ENCODE measurements around the gene MFSD6. TPM values are rescaled to one million over a fixed set of nuclear protein-coding genes. Genes with fewer than 3 reads are reported as not detected.
"Not testable (repeated sequence)": the region's sequence is repeated elsewhere in the genome, so short reads cannot be mapped to it uniquely, and the experiment has no call there.

MFSD6 gene
- total RNA-seq, 1 experiment from 2014 or later, result 4.7 TPM

DNA sequence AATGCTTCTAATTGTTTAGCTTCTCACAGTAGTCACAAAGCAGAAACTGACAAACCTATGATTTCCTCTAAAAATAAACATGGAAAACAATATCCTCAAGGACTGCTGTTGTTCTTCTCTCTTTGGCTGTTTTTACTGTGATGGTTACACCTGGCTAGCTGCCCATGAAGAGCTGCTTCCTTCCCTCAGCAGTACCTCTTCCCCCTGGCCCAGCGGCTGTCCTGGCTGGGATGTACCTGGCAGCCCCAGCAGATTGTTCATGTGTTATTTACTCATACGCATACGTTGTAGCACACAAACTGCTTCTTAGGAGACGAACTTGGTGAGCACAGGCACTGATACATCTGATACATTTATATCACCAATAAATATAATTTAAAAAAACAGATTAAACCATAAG, 99.0 kb downstream of the MFSD6 start:
- Mint-ChIP-seq H3K4me1 (peaks cover 5% of the 10 kb centered on the region), H3K27me3 (ENCODE audit: low read depth) (no peaks in the 10 kb centered on the region), H3K9me3 (no peaks in the 10 kb centered on the region), H3K4me3 (no peak overlapping the region), H3K36me3 (no peaks in the 10 kb centered on the region), H3K27ac (no peak overlapping the region)
- no peak for DNase-seq (ENCODE audit: low spot score)
- ChIA-PET POLR2A (no interaction called here), CTCF (no interaction called here)
- ATAC-seq, result no peak
- TF ChIP-seq GABPB1 (CRISPR knock-in tag; IDR thresholded peaks at IDR 0.05) (no peak), SMAD4 (CRISPR knock-in tag; IDR thresholded peaks at IDR 0.05) (no peak), RELA (CRISPR knock-in tag; IDR thresholded peaks at IDR 0.05; ENCODE audit: borderline replicate concordance) (no peak), ZNF317 (CRISPR knock-in tag; IDR thresholded peaks at IDR 0.05; ENCODE audit: borderline replicate concordance, low read depth) (no peak), NR2C2 (CRISPR knock-in tag; IDR thresholded peaks at IDR 0.05) (no peak), ZBTB21 (CRISPR knock-in tag; IDR thresholded peaks at IDR 0.05; ENCODE audit: borderline replicate concordance) (no peak), GTF2I (CRISPR knock-in tag; conservative IDR thresholded peaks at IDR 0.05) (no peak), TCF7 (CRISPR knock-in tag; IDR thresholded peaks at IDR 0.05; ENCODE audit: low read depth) (no peak), GRHL2 (CRISPR knock-in tag; IDR thresholded peaks at IDR 0.05; ENCODE audit: insufficient replicate concordance, severe bottlenecking) (no peak), SP1 (CRISPR knock-in tag; conservative IDR thresholded peaks at IDR 0.05) (no peak), JAZF1 (CRISPR knock-in tag; IDR thresholded peaks at IDR 0.05) (no peak), TEAD1 (CRISPR knock-in tag; IDR thresholded peaks at IDR 0.05) (no peak), PRRX2 (CRISPR knock-in tag; IDR thresholded peaks at IDR 0.05) (no peak)
- TF ChIP-seq, protein P1, sequence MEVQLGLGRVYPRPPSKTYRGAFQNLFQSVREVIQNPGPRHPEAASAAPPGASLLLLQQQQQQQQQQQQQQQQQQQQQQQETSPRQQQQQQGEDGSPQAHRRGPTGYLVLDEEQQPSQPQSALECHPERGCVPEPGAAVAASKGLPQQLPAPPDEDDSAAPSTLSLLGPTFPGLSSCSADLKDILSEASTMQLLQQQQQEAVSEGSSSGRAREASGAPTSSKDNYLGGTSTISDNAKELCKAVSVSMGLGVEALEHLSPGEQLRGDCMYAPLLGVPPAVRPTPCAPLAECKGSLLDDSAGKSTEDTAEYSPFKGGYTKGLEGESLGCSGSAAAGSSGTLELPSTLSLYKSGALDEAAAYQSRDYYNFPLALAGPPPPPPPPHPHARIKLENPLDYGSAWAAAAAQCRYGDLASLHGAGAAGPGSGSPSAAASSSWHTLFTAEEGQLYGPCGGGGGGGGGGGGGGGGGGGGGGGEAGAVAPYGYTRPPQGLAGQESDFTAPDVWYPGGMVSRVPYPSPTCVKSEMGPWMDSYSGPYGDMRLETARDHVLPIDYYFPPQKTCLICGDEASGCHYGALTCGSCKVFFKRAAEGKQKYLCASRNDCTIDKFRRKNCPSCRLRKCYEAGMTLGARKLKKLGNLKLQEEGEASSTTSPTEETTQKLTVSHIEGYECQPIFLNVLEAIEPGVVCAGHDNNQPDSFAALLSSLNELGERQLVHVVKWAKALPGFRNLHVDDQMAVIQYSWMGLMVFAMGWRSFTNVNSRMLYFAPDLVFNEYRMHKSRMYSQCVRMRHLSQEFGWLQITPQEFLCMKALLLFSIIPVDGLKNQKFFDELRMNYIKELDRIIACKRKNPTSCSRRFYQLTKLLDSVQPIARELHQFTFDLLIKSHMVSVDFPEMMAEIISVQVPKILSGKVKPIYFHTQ (CRISPR knock-in tag; IDR thresholded peaks at IDR 0.05), result no peak
- TF ChIP-seq, protein P2, sequence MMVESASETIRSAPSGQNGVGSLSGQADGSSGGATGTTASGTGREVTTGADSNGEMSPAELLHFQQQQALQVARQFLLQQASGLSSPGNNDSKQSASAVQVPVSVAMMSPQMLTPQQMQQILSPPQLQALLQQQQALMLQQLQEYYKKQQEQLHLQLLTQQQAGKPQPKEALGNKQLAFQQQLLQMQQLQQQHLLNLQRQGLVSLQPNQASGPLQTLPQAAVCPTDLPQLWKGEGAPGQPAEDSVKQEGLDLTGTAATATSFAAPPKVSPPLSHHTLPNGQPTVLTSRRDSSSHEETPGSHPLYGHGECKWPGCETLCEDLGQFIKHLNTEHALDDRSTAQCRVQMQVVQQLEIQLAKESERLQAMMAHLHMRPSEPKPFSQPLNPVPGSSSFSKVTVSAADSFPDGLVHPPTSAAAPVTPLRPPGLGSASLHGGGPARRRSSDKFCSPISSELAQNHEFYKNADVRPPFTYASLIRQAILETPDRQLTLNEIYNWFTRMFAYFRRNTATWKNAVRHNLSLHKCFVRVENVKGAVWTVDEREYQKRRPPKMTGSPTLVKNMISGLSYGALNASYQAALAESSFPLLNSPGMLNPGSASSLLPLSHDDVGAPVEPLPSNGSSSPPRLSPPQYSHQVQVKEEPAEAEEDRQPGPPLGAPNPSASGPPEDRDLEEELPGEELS (CRISPR knock-in tag; IDR thresholded peaks at IDR 0.05), result no peak
- TF ChIP-seq, protein P3, sequence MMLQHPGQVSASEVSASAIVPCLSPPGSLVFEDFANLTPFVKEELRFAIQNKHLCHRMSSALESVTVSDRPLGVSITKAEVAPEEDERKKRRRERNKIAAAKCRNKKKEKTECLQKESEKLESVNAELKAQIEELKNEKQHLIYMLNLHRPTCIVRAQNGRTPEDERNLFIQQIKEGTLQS (CRISPR knock-in tag; conservative IDR thresholded peaks at IDR 0.05), result no peak
- TF ChIP-seq, protein P4, sequence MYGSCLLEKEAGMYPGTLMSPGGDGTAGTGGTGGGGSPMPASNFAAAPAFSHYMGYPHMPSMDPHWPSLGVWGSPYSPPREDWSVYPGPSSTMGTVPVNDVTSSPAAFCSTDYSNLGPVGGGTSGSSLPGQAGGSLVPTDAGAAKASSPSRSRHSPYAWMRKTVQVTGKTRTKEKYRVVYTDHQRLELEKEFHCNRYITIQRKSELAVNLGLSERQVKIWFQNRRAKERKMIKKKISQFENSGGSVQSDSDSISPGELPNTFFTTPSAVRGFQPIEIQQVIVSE (CRISPR knock-in tag; IDR thresholded peaks at IDR 0.05; ENCODE audit: borderline replicate concordance), result no peak
- TF ChIP-seq, protein P5, sequence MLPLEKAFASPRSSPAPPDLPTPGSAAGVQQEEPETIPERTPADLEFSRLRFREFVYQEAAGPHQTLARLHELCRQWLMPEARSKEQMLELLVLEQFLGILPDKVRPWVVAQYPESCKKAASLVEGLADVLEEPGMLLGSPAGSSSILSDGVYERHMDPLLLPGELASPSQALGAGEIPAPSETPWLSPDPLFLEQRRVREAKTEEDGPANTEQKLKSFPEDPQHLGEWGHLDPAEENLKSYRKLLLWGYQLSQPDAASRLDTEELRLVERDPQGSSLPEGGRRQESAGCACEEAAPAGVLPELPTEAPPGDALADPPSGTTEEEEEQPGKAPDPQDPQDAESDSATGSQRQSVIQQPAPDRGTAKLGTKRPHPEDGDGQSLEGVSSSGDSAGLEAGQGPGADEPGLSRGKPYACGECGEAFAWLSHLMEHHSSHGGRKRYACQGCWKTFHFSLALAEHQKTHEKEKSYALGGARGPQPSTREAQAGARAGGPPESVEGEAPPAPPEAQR (CRISPR knock-in tag; IDR thresholded peaks at IDR 0.05), result no peak
- TF ChIP-seq, protein P6, sequence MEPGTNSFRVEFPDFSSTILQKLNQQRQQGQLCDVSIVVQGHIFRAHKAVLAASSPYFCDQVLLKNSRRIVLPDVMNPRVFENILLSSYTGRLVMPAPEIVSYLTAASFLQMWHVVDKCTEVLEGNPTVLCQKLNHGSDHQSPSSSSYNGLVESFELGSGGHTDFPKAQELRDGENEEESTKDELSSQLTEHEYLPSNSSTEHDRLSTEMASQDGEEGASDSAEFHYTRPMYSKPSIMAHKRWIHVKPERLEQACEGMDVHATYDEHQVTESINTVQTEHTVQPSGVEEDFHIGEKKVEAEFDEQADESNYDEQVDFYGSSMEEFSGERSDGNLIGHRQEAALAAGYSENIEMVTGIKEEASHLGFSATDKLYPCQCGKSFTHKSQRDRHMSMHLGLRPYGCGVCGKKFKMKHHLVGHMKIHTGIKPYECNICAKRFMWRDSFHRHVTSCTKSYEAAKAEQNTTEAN (CRISPR knock-in tag; IDR thresholded peaks at IDR 0.05), result no peak
- TF ChIP-seq, protein P7, sequence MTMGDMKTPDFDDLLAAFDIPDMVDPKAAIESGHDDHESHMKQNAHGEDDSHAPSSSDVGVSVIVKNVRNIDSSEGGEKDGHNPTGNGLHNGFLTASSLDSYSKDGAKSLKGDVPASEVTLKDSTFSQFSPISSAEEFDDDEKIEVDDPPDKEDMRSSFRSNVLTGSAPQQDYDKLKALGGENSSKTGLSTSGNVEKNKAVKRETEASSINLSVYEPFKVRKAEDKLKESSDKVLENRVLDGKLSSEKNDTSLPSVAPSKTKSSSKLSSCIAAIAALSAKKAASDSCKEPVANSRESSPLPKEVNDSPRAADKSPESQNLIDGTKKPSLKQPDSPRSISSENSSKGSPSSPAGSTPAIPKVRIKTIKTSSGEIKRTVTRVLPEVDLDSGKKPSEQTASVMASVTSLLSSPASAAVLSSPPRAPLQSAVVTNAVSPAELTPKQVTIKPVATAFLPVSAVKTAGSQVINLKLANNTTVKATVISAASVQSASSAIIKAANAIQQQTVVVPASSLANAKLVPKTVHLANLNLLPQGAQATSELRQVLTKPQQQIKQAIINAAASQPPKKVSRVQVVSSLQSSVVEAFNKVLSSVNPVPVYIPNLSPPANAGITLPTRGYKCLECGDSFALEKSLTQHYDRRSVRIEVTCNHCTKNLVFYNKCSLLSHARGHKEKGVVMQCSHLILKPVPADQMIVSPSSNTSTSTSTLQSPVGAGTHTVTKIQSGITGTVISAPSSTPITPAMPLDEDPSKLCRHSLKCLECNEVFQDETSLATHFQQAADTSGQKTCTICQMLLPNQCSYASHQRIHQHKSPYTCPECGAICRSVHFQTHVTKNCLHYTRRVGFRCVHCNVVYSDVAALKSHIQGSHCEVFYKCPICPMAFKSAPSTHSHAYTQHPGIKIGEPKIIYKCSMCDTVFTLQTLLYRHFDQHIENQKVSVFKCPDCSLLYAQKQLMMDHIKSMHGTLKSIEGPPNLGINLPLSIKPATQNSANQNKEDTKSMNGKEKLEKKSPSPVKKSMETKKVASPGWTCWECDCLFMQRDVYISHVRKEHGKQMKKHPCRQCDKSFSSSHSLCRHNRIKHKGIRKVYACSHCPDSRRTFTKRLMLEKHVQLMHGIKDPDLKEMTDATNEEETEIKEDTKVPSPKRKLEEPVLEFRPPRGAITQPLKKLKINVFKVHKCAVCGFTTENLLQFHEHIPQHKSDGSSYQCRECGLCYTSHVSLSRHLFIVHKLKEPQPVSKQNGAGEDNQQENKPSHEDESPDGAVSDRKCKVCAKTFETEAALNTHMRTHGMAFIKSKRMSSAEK (CRISPR knock-in tag; IDR thresholded peaks at IDR 0.05; ENCODE audit: borderline replicate concordance), result no peak

DNA sequence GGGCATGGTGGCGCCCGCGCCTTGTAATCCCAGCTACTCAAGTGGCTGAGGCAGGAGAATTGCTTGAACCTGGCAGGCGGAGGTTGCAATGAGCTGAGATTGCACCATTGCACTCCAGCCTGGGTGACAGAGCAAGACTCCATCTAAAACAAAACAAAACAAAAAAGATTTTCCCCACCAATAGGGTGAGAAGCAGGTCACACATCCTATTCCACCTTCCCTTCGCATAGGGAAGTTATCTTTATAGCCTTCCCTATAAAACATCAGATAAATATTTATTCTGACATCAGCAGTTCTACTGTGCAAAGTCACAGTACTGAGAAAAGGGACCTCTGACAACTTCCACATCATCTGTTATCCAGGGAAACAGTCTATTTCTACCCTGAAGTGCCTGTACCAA, 101.7 kb downstream of the MFSD6 start:
- H3K27me3 Mint-ChIP-seq (ENCODE audit: low read depth); POLR2A ChIA-PET; H3K4me1 Mint-ChIP-seq; DNase-seq (ENCODE audit: low spot score); H3K27ac Mint-ChIP-seq; H3K36me3 Mint-ChIP-seq; ATAC-seq; H3K9me3 Mint-ChIP-seq; H3K4me3 Mint-ChIP-seq: not testable (repeated sequence)
- CTCF ChIA-PET, result interaction anchor here (2.4 kb wide), 1 partner anchor 127 kb away, joined by 9 read pairs; no protein-coding TSS in a partner anchor
